ENCODE results near the gene ZNF428. TPM values are rescaled to one million over a fixed set of nuclear protein-coding genes. Genes with fewer than 3 reads are reported as not detected.

The ZNF428 gene
- total RNA-seq, 2 donors from 2014 or later: 24.4 to 31.6 TPM

- Histone ChIP-seq H3K4me3 (no peak overlapping the region), H3K4me1 (peaks cover 12% of the 10 kb centered on the region), H3K27ac (peak overlapping the region in 3 of 4 donors; percentile 66 to 84 (median 76)), H3K27me3 (no peaks in the 10 kb centered on the region), H3K9me3 (no peaks in the 10 kb centered on the region), H3K36me3 (replicated peaks in 1 of 2; ENCODE audit: insufficient read depth in 1 of 2, low read depth in 2 of 2) (no peaks in the 10 kb centered on the region)
- WGBS, 2 donors: 59 to 69% methylated on average over 37 of the region's 37 CpGs
- ATAC-seq (no peak), DNase-seq (no peak)
- TF ChIP-seq CTCF (IDR thresholded peaks at IDR 0.05) (no peak), POLR2A (IDR thresholded peaks at IDR 0.05) (no peak)
- intact Hi-C loops (cut with DNase I): no loop called here
These were observed 43.2 kb downstream of the ZNF428 start for GRCh38 chr19:43575955-43576878.

DNA sequence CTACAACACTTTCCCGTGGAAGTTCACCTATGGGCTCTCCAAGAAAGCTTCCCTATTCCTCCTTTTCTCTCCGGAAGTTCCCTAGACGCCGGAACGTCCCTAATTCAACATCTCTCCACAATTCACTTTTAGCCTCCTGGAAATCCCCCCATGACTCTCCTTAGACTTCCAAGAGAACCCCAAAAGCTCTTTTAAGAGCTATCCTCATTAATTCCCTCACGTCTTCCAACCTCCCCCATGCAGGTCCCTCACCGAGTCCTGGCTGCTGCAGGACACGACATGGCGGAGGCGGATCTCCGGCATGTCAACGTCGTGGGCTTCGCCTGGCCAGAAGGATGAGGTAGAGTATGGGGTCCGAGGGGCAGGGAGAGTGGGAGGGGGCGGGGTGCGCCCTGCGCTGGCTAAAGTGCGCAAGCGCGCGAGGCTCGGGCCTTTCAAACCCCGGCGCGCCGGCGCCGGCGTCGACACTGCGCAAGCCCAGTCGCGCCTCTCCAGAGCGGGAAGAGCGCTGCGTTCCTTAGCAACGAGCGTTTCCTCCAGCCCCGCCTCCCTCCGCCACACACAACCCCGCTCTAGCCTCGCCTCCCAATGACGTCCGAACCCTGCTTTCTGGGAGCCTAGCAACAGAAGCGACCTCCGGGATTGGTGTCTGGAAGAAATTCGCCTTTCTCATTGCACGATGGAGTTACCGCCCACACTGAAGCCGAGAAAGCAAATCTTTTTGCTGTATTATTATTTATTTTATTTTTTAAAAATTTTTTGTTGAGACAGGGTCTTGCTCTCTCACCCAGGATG lies 44.1 kb downstream of the ZNF428 start, which contains the start of the genes PINLYP and XRCC1:
TSS of gene PINLYP (plus strand) at position 646 of the 795 bp plus-strand sequence. CDS start 1,391 bp downstream, outside the sequence.
TSS of gene XRCC1 (minus strand) at position 372 of the 795 bp plus-strand sequence. CDS start at position 303, 69 bp downstream.
- peak within 1 kb of the TSS in 3 of 4 donors; percentile 66 to 91 (median 84) for H3K27ac ChIP-seq
- H3K9me3 ChIP-seq: no peaks in the 10 kb centered on the region
- DNase-seq (peak; percentile 98 to 99 (median 98)), ATAC-seq (peak; percentile 100)
- 0% methylated on average over 16 to 51 of the region's 51 CpGs for WGBS, 2 donors
- no peaks in the 10 kb centered on the region for H3K36me3 ChIP-seq (replicated peaks in 1 of 2; ENCODE audit: insufficient read depth in 1 of 2, low read depth in 2 of 2)
- peak in 2 of 3 donors; percentile 67 to 68 for TF ChIP-seq POLR2A (IDR thresholded peaks at IDR 0.05)
- TF ChIP-seq CTCF (IDR thresholded peaks at IDR 0.05): peak in 1 of 7 experiments; percentile 4
- H3K4me1 ChIP-seq: peaks cover 12% of the 10 kb centered on the region
- peak within 1 kb of the TSS; percentile 30 to 66 for H3K4me3 ChIP-seq
- intact Hi-C loops (cut with DNase I): no loop called here
- H3K27me3 ChIP-seq: no peaks in the 10 kb centered on the region

DNA sequence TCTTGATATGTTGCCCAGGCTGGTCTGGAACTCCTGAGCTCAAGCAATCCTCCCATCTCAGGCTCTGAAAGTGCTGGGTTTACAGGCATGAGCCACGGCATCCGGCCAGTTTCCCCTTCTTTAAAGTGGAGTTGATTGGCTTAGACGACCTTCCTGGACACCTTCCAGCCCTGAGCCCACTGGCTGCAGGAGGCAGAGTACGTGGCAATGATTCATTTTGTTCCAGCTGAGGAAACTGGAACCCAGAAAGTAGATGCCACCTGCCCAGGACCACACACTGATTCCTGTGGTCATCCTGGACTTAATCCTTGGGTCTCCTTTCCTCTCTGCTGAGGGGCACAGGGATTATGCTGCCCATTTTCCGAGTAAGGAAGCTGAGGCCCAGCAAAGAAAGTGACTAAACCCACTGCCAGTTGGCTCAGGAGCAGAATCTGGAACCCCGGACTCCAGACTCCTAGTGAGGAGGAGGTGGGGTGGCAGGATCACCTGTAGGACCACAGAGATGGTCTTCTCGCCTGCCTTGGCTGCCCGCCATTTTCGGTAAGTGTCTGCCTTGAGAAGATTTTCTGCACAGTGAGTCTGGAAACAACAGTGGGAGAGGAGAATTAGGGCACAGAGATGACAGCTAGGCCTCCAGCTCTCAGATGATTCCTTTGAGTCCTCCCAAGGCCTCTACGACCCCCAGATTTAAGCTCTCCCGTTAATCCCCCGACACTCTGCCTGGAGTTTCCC lies 44.8 kb downstream of the ZNF428 start:
- DNase-seq: no peak

More for the DNA sequence above, 44.8 kb downstream of the ZNF428 start:
- H3K4me3 ChIP-seq: peak overlapping the region; percentile 30 to 66
- H3K36me3 ChIP-seq (replicated peaks in 1 of 2; ENCODE audit: insufficient read depth in 1 of 2, low read depth in 2 of 2): no peaks in the 10 kb centered on the region
- ATAC-seq: no peak
- H3K4me1 ChIP-seq: peaks cover 12% of the 10 kb centered on the region
- H3K27me3 ChIP-seq: no peaks in the 10 kb centered on the region
- intact Hi-C loops (cut with DNase I): no loop called here
- WGBS, 2 donors: 28 to 32% methylated on average over 12 of the region's 12 CpGs
- TF ChIP-seq POLR2A (IDR thresholded peaks at IDR 0.05) (no peak), CTCF (IDR thresholded peaks at IDR 0.05) (no peak)
- H3K9me3 ChIP-seq: no peaks in the 10 kb centered on the region
- peak overlapping the region in 3 of 4 donors; percentile 66 to 91 (median 84) for H3K27ac ChIP-seq
